Left lobe of liver (tissue), 2 donors: ENCODE measurements around the gene TMEM45B. TPM values are rescaled to one million over a fixed set of nuclear protein-coding genes. Genes with fewer than 3 reads are reported as not detected.

ENCODE experiments used
- ATAC-seq: fragments of 200-7000 bp; cut with Tn5 transposase; one replicate; pipeline ENCODE4 v1.9.1; 2020; ENCODE audit warnings: mild to moderate bottlenecking, moderate library complexity
- DNase-seq: peaks from one replicate; pipeline ENCODE4 v3.0.0-alpha.2; 2020; ENCODE audit warnings: low spot score
- total RNA-seq: library from RNA; stranded (reverse); gene quantifications from one replicate; pipeline ENCODE4 v1.2.1, GENCODE V29; 2021
- donor health status: DM: no; HTN: no; CAD: no; lungs with moderate emphysema.
- donor health status: DM: no; HTN: yes; CAD: no.

The TMEM45B gene
- total RNA-seq, 1 donor from 2014 or later: 16.1 TPM

DNA sequence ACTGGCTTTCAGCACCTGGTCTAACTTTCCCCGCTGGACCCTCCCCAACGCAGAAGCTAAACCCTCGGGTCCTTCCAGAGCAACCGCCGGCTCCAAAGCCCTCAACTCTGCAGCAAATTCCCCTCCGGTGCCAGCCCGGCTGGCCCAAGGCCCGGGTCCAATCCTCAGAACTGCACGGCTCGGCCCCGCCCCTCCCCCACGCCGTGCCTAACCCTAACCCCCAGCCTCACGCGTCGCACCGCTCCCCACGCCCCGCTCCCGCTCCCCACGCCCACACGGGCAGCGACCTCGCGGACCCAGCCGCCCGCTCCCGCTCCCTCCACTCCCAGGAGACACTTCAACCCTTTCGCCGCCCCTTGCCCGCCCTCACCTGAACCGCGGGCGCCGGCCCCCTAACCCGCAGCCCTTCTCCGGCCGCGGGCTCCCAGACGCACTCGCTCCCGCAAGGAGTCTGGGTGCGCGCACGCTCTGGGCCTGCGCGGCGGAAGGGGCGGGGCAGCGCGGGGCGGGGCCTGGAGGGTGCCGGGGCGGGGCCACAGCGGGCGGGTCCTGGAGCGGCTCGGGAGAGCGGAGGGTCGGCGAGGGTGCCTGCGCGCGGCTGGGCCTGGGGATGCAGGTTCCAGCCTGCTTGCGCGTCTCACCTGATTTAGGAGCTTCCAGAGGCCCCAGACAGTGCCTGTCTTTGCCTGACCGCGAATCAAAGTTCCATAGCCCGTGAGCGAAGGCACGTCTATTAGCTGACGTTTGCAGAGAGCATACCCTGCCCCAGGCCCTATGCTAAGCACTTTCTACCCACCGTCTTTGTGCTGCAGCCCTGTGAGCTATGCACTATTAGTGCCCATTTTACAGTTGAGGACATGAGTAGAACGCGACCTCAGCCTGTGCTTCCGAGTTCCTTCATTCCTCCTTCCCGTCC is 79.7 kb downstream of the TMEM45B start, which contains the start of gene NFRKB:
Gene NFRKB, minus strand, starts transcription at position 453 of the 916 bp plus-strand sequence. CDS start 2,729 bp downstream, outside the sequence.
- peak; percentile 91 for DNase-seq
- ATAC-seq: peak; percentile 98

DNA sequence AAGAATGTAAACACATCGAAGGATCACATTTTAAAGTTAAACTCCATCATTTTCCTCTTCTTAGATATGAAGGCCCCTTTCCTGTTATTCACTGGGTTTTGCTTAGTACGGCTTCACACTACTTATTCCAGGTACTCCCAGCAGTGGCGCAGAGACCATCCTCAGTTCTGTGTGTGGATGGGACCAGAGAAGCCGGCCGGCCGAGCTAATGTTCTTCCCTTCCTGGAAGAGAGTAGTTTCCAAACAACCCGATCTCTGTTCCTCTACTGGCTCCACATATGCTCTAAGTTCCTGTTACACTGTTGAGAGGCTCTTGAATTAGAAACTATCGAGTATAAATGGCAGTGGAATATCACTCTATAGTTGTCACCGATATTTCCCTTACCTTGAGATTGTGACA is 80.4 kb downstream of the TMEM45B start:
- ATAC-seq (no peak), DNase-seq (no peak)

DNA sequence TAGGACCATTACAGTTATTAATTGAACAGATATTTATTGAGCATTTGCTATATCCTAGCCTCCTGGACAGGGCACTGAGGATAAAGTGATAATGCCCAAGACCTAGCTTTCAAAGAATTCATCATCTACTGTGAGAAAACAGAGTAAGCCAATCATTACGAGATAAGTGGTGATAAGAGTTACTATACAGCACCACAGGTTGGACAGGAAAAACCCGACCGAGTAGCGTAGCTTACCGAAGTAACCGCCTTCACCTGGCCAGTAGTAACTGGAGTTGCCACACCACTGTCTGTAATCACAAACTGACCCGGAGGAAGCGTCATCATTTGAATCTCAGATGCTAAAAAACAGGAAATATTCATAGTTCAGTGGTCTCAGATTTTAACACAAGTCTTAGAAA is 89.8 kb downstream of the TMEM45B start:
- DNase-seq (no peak), ATAC-seq (no peak)

Other genes starting within 250 kb of the TMEM45B start
- gene NFRKB, start 79.7 kb downstream of the TMEM45B start, total RNA-seq: 10.7 TPM
- 5.8 TPM for gene PRDM10, start 187.0 kb downstream of the TMEM45B start, total RNA-seq